Fibroblast of skin of right quadriceps (primary cell): ENCODE measurements around the gene ZWILCH.
"Not testable (repeated sequence)": the region's sequence is repeated elsewhere in the genome, so short reads cannot be mapped to it uniquely, and the experiment has no call there.

ENCODE experiments used
- DNase-seq: peaks from one replicate; pipeline ENCODE4 v3.0.0-alpha.2; 2013

ZWILCH gene

DNA sequence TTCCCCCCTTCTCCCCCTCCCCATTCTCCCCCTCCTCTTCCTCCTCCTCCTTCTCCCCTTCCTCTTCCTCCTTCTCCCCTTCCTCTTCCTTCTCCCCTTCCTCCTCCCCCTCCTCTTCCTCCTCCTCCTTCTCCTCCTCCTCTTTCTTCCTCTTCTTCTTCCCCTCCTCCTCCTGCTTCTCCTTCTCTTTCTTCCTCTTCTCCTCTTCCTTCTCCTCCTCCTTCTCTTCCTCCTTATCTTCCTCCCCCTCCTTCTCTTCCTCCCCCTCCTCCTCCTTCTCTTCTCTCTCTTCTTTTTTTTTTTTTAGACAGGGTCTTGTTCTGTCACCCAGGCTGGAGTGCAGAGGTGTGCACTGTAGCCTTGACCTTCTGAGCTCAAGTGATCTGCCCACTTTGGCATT lies 81.9 kb downstream of the ZWILCH start:
- no peak for DNase-seq

DNA sequence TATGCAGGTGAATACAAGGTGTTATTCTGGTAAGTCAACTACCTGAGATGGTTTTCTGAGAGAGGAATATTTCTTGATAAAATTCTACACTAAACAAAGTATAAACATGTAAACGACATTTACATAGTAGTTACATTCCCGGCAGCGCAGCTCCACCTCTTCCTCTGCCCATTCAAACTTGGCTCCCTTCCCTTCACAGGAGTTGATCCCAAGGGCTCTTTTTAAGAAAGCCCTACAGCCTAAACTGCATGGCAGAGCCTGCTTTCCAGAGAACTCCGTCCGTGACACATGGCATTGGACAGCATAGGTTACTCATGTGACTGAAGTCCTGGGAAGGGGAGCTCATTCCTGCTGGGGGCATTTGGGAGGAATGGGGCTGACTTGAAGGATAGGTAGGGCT lies 82.6 kb downstream of the ZWILCH start:
- no peak for DNase-seq

DNA sequence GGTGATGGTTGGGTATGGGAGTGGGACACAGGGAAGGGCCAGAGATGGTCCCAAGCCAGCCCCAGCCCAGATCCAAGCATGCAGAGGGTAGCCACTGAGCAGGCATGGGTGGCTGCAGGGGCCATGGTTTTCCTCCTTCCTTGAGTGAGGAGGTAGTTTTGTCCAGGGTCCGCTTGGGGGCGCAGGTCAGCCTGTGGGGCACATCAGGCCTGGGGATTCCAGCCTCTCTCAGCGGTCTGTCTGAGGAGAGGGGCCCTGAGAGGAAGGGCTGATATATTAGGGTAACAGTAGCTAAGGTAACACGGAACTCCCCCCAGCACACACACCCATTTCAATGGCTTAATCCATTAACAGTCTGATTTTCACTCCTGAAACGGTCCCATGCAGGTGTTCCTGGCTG lies 83.4 kb downstream of the ZWILCH start:
- no peak for DNase-seq

DNA sequence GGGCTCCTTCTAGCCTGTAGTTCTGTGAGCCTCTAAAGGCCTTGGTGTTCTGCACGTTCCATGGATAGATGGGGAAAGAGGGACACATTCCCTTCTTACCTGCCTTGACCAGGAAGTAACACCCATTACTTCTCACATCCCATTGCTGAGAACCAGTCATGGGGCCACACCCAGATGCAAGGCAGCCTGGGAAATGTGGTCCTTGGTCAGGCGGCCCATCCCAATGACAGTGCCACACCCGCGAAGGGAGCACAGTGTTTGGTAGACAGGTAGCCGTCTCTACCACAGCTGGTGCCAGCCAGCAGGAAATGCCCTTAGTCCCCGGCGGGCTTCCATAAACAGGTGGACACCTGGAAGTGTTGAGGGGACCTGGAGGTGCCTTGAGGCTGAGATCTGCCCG lies 83.8 kb downstream of the ZWILCH start:
- no peak for DNase-seq

DNA sequence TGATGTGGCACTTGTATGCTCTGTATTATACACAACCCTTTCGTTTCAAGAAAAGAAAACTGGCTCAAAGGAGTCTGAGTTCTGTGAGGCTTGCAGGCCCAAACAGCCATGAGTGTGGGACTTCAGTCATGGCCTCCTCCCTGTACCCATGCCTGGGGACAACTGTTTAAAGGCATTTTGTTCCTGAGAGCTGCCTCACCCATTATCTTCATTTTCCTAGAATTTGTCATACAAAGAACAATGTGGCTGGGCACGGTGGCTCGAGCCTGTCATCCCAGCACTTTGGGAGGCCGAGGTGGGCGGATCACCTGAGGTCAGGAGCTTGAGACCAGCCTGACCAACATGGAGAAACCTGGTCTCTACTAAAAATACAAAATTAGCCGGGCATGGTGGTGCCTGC lies 84.3 kb downstream of the ZWILCH start:
- DNase-seq: not testable (repeated sequence)

DNA sequence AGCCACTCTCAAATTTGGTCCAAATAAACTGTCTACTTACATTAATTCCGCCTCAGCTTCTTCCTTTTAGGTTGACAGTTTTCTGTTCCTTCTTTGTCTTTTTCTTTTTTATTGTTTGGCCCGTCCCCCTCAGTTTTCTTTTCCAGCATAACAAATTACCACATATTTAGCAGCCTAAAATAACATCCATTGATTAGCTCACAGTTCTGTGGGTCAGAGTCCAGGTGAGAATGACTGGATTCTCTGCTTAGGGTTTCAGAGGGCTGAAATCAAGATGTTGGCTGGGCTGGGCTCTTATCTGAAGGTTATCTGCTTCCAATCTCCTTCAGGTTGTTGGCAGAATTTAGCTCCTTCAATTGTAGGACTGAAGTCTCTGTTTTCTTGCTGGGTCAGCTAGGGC lies 85.3 kb downstream of the ZWILCH start:
- no peak for DNase-seq

DNA sequence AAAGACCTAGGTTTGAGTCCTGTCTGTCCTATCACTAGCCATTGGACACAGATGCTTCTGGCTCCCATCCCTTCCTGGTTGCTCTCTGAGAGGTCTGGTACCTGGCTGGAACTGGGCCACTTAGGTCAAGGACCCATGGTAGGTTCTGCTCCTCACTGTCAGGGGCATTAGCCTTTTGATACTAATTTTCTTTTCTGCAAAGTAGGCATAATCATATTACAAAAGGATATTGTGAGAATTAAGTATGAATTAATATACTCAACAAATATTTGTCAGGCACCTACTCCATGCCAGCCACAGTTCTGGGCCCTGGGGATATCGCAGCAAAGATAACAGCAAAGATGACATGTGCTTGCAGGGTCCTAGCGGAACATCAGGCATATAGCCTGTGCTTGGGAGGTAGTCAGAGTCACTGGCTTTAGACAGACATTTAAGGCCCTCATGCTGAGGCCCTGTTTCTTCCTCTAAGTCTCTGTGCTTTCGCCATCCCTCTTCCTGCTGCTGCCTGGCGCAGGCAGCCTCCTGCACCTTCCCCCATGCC lies 86.3 kb downstream of the ZWILCH start:
- no peak for DNase-seq

DNA sequence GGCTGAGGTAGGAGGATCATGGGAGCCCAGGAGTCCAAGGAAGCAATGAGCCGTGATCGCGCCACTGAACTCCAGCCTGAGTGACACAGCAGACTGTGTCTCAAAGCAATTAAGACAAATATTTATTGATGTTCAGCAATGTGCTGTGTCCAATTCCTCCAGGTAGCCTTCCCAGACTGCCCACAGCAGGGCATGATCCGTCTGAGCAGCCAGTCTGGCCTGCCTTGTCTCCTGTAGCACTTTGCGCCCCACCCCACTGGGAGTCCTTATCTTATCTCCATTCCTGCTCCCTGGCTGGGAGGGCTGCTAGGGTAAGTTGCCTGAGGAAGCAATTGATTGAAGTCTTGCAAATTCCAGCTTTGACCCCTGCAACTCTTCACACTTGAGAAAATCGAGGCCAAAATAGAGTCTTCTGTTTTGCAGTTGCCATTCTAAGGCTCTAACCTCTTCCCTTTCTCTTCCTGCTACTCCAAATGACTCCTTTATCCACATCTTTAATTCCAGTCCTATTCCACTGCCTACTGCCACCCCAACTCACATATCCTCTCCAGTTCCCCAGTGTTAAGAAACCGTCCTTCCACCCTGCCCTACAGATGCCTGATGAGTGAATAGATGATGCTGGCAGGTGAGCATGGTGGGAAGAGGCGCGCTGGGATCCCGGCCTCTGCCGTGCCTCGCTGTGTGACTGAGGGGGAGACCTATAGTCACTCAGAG lies 87.5 kb downstream of the ZWILCH start:
- no peak for DNase-seq

DNA sequence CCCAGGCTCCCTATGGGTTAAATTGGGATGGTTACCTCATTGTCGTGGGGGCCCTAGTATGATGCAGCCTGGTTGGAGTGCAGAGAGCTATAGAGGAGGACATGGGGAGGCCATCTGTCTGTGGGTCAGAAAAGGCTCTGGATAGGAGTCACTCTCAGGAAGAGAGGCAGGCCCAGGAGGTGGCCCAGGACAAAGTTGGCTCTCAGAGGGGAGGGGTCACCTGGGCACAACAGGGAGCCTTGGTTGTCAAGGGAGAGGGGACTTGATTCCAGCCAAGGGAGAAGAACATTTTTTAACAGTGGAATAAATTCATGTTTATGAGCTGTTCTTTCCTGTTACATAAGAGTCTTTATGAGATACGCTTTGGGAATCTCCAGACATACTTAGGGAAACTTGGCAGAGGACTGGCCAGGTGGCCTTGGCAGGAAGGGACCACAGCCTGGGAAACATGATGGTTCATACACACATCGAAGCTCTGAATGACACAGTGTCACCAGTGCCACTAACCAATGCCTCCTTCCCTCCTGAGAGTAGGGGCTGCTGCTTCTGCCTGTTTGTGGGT lies 88.2 kb downstream of the ZWILCH start:
- DNase-seq: no peak

DNA sequence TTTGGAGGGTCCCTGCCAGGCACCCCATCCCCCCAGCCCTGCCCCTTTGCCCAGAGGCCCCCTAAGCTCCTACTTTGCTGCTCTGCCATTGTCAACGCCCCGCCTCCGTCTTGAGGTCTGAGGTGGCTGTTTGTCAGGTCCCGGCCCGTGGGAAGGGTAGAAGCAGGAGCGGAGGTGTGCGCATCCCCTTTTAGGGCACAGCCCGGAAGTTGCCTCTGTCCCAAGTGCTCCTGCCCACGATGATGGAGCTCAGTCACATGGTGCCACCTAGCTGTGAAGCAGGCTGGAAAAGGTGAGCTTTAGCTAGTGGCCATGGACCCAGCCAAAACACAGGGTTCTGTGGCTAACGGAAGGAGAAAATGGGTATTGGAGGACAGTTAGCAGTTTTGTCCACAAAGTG lies 89.2 kb downstream of the ZWILCH start:
- DNase-seq: no peak

DNA sequence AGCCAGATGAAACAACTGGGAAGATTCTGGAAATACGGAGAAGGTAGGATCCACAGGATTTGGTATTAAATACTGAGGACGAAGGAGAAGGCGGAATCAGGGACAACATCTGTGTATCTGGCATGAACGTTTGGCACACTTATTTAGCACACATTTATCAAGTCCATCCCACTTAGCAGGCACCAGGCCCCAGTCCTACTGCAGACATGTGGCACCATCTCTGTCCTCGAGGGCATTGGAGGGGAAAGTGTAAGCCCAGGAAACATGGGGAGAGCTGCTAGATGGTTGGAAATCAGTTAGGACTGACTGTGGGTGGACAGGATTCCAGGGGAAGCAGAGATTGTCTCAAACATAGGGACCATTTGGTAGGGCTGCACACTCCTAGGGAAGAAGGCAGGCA lies 89.7 kb downstream of the ZWILCH start:
- no peak for DNase-seq

DNA sequence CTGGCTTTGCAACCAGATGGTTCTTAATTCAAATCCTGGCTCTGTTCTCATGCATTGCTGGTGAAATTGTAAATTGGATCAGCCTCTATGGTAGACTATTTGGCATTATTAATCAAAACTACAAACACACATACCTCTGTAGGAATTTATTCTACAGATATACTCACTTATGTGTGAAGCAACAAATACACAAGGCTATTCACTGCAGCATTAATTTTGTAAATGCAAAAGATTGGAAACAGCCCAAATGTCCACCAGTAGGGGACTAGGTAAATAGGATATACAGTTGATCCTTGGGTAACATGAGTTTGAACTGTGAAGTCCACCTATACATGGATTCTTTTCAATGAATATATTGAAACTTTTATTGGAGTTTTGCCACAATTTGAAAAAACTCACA lies 90.2 kb downstream of the ZWILCH start:
- DNase-seq: no peak

DNA sequence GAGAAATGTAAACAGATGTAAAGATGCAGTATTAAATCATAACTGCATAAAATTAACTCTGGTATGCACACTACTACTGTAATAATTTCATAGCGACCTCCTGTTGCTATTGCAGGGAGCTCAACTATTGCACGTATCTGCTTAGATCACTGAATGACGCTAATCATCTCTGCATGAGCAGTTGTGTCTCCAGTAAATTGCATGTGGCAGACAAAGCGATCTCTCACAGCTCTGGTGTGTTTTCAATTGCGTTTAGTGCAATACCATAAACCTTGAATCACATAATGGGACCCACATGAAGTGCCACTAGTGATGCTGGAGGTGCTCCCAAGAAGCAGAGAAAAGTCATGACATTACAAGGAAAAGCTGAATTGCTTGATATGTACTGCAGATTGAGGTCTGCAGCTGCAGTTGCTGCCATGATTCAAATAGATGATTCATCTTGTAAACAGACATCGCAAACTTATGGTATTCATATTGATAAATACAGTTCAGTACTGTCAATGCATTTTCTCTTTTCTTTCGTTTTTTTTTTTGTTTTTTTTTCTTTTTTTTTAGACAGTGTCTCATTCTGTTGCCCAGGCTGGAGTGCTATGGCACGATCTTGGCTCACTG lies 90.9 kb downstream of the ZWILCH start:
- peak; percentile 81 for DNase-seq

DNA sequence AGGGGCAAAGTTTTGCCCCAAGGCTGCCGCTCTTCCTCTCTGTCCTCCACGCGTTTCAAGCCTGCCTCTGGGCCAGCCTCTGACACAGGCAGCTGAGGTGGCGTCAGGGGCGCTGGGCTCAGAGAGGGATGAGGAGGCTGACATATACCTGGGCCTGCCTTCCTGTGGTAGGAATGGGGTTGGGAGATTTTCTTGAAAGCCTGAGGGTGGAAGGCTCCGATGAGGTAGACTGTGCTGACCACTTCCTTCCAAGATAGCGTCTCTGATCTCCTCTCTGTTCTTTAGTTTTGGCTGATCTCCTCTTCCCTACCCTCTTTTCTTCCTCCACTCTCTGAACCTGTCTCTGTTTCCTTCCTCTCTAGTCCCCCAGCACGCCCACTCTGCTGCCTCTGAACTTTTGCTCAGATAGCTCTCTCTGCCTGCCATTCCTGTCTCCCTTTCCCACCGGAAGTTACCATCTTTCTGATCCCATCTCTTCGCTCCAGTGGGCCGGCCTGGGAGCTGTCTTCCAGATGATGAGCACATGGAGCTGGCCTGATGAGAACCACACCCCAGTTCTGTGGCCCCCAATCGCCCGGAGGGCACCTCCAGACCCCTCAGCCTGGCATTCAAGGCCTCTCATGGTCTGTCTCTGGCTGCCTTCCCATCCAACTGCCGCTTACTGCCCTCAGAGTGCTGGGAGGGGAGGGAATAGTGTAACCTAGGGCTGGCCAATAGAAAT lies 93.1 kb downstream of the ZWILCH start:
- no peak for DNase-seq
